KMS-11 (cell line): ENCODE data around the gene HOXA3.

Experiments used
- H2AFZ ChIP-seq: fragments of 200-600 bp; sonication (generic); 2 replicates; pipeline ENCODE4 v1.6.1; 2016; ENCODE audit warnings: antibody characterized with exemption, mixed run types, low read depth
- H3K27ac ChIP-seq: fragments of 200-600 bp; sonication (generic); 2 replicates; pipeline ENCODE4 v1.6.1; 2016; ENCODE audit warnings: mild to moderate bottlenecking, mixed run types
- H3K27me3 ChIP-seq: fragments of 200-600 bp; sonication (generic); 2 replicates; pipeline ENCODE4 v1.6.1; 2017; ENCODE audit warnings: mild to moderate bottlenecking, low read depth, mixed run types, moderate library complexity; ENCODE audit not compliant: insufficient read depth
- H3K36me3 ChIP-seq: fragments of 200-600 bp; sonication (generic); 2 replicates; pipeline ENCODE4 v1.6.1; 2017; ENCODE audit warnings: mild to moderate bottlenecking, mixed run types; ENCODE audit not compliant: insufficient read depth
- H3K4me1 ChIP-seq: fragments of 200-600 bp; sonication (generic); 2 replicates; pipeline ENCODE4 v1.6.1; 2016; ENCODE audit warnings: mild to moderate bottlenecking, low read depth, mixed run types; ENCODE audit not compliant: poor library complexity, severe bottlenecking
- H3K4me2 ChIP-seq: fragments of 200-600 bp; sonication (generic); 2 replicates; pipeline ENCODE4 v1.7.0; 2016; ENCODE audit warnings: mild to moderate bottlenecking, mixed run types
- H3K4me3 ChIP-seq: fragments of 200-600 bp; sonication (generic); IDR thresholded peaks from 2 replicates; pipeline ENCODE4 v1.6.1; 2017; ENCODE audit warnings: low read depth, low read length, mixed read lengths; ENCODE audit not compliant: insufficient read depth
- H3K79me2 ChIP-seq: fragments of 200-600 bp; sonication (generic); 2 replicates; pipeline ENCODE4 v1.6.1; 2016; ENCODE audit warnings: low read depth, mixed run types; ENCODE audit not compliant: insufficient read depth
- H3K9ac ChIP-seq: fragments of 200-600 bp; sonication (generic); 2 replicates; pipeline ENCODE4 v1.6.1; 2016; ENCODE audit warnings: mild to moderate bottlenecking, mixed run types
- H4K20me1 ChIP-seq: fragments of 200-600 bp; sonication (generic); 2 replicates; pipeline ENCODE4 v1.6.1; 2016; ENCODE audit warnings: mild to moderate bottlenecking, mixed run types; ENCODE audit not compliant: insufficient read depth
- CTCF ChIP-seq: fragments of 200-600 bp; sonication (generic); conservative IDR thresholded peaks from 2 replicates; pipeline ENCODE4 v1.6.1; 2017; ENCODE audit warnings: low read depth, mild to moderate bottlenecking, antibody characterized with exemption, low read length, moderate library complexity, mixed read lengths

Gene HOXA3

GRCh38 chr7:27107391-27108381, 44.7 kb downstream of the HOXA3 start:
- H3K9ac ChIP-seq: no peak overlapping the region

DNA sequence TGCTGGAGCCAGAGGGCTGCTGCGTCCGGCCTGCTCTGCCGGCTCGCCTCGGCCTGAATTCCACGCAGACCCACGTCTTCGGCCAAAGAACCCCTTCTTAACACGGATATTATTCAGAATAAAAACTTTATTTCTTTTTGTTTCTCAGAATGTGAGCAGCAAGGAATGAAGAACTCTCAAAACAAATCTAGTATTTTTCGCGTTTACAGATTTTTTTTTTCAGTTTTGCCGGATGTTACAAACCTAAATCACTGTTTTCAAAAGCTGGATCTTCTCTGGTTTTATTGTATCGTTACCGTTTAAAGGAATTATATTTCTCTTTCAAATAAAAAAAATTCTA, 45.5 kb downstream of the HOXA3 start:
- H4K20me1 ChIP-seq: no peaks in the 10 kb centered on the region
- no peaks in the 10 kb centered on the region for H3K4me1 ChIP-seq
- no peaks in the 10 kb centered on the region for H3K27me3 ChIP-seq
- no peak overlapping the region for H3K27ac ChIP-seq
- H3K4me2 ChIP-seq: no peak overlapping the region
- no peak for TF ChIP-seq CTCF
- H3K9ac ChIP-seq: no peak overlapping the region
- no peaks in the 10 kb centered on the region for H3K36me3 ChIP-seq
- no peak overlapping the region for H3K4me3 ChIP-seq
- H2AFZ ChIP-seq: no peak overlapping the region
- no peaks in the 10 kb centered on the region for H3K79me2 ChIP-seq

More at GRCh38 chr7:27107391-27108381, 44.7 kb downstream of the HOXA3 start:
- Histone ChIP-seq H3K4me3 (no peak overlapping the region), H3K4me1 (no peaks in the 10 kb centered on the region), H3K4me2 (no peak overlapping the region), H3K79me2 (no peaks in the 10 kb centered on the region), H3K36me3 (no peaks in the 10 kb centered on the region), H3K27me3 (no peaks in the 10 kb centered on the region), H2AFZ (no peak overlapping the region), H3K27ac (no peak overlapping the region), H4K20me1 (no peaks in the 10 kb centered on the region)
- no peak for TF ChIP-seq CTCF

- Histone ChIP-seq H2AFZ (no peak overlapping the region), H3K4me3 (no peak overlapping the region), H3K79me2 (no peaks in the 10 kb centered on the region), H3K27ac (no peak overlapping the region), H3K4me2 (no peak overlapping the region), H4K20me1 (no peaks in the 10 kb centered on the region), H3K27me3 (no peaks in the 10 kb centered on the region), H3K36me3 (no peaks in the 10 kb centered on the region), H3K4me1 (no peaks in the 10 kb centered on the region), H3K9ac (no peak overlapping the region)
- TF ChIP-seq CTCF: no peak
Measured at GRCh38 chr7:27106181-27106900, 46.0 kb downstream of the HOXA3 start.

- Histone ChIP-seq H3K27ac (no peak overlapping the region), H2AFZ (no peak overlapping the region), H3K79me2 (no peaks in the 10 kb centered on the region), H3K4me3 (no peak overlapping the region), H4K20me1 (no peaks in the 10 kb centered on the region), H3K27me3 (no peaks in the 10 kb centered on the region), H3K36me3 (no peaks in the 10 kb centered on the region), H3K9ac (no peak overlapping the region), H3K4me2 (no peak overlapping the region), H3K4me1 (no peaks in the 10 kb centered on the region)
- no peak for TF ChIP-seq CTCF
Measured at GRCh38 chr7:27105301-27106031, 46.9 kb downstream of the HOXA3 start.
